Neural progenitor cell (in vitro differentiated cells): ENCODE results near the gene NPPB.

Source experiments
- EZH2 ChIP-seq: fragments of 200-600 bp; sonication (generic); IDR thresholded peaks from 2 replicates; pipeline ENCODE4 v1.6.1; 2017; ENCODE audit warnings: antibody characterized with exemption, mild to moderate bottlenecking, moderate library complexity
- EZH2phosphoT487 ChIP-seq: fragments of 200-600 bp; sonication (generic); IDR thresholded peaks from 2 replicates; pipeline ENCODE4 v1.6.1; 2017; ENCODE audit warnings: antibody characterized with exemption
- TF ChIP-seq, protein P1 (sequence below): fragments of 200-600 bp; sonication (generic); IDR thresholded peaks from 2 replicates; pipeline ENCODE4 v1.5.1; 2017; ENCODE audit warnings: antibody characterized with exemption, mild to moderate bottlenecking

DNA sequence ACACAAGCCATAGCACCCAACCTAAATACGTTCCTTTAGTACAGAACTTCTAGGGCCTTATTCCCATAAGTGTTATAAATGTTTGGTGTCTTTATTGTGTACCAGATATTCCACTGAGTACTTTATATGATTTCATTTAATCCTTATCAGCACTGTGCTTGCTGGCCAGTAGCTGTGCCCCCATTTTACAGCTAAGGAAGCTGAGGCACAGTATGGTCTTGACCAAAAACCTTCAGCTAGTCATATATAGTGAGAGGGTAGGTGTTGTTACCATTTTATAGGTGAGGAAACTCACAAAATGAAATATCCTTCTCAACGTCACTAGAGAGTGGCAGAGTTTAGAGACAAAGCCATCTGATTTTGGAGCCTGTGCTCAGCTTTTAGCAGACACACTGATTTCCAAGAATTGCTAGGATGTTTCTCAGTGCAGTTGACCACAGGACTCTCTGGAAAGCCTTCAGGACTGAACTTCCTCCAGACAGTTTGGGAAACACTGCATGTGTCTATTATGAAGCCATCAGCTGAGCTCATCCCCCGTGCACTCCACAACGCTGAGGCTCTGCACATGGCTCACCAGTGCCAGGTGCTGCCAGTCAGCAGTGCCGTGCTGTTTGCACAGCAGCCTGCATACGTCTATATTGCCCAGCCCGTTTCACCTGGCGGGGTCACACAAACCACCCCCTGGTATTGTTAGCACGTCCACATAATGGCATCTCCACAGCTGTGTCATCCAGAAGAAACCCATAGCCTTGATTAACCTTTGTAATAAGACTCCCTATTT is 26.6 kb downstream of the NPPB start:
- TF ChIP-seq EZH2phosphoT487, result no peak
- TF ChIP-seq, protein P1, sequence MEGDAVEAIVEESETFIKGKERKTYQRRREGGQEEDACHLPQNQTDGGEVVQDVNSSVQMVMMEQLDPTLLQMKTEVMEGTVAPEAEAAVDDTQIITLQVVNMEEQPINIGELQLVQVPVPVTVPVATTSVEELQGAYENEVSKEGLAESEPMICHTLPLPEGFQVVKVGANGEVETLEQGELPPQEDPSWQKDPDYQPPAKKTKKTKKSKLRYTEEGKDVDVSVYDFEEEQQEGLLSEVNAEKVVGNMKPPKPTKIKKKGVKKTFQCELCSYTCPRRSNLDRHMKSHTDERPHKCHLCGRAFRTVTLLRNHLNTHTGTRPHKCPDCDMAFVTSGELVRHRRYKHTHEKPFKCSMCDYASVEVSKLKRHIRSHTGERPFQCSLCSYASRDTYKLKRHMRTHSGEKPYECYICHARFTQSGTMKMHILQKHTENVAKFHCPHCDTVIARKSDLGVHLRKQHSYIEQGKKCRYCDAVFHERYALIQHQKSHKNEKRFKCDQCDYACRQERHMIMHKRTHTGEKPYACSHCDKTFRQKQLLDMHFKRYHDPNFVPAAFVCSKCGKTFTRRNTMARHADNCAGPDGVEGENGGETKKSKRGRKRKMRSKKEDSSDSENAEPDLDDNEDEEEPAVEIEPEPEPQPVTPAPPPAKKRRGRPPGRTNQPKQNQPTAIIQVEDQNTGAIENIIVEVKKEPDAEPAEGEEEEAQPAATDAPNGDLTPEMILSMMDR, result no peak
- no peak for TF ChIP-seq EZH2
